Mesodermal cell (in vitro differentiated cells): ENCODE data around the gene NR0B2. TPM values are rescaled to one million over a fixed set of nuclear protein-coding genes. Genes with fewer than 3 reads are reported as not detected.
A peak's percentile ranks its signal among the peaks of the same experiment; 100 is the strongest.

ENCODE experiments used
- H3K27ac ChIP-seq: 2 replicates; pipeline ENCODE4 v1.7.0; 2013; ENCODE audit warnings: mild to moderate bottlenecking, low read depth, low read length, moderate library complexity; ENCODE audit not compliant: severe bottlenecking
- H3K36me3 ChIP-seq: 2 replicates; pipeline ENCODE4 v1.7.1; 2013; ENCODE audit warnings: mild to moderate bottlenecking, low read length, moderate library complexity; ENCODE audit not compliant: control insufficient read depth, insufficient read depth
- H3K4me1 ChIP-seq: one replicate; pipeline ENCODE4 v1.7.1; 2013; ENCODE audit warnings: mild to moderate bottlenecking, low read length; ENCODE audit not compliant: insufficient read depth, control insufficient read depth, poor library complexity, severe bottlenecking
- H3K4me3 ChIP-seq: 2 replicates; pipeline ENCODE4 v1.7.0; 2013; ENCODE audit warnings: low read length, control low read depth, mild to moderate bottlenecking; ENCODE audit not compliant: insufficient read depth, poor library complexity, severe bottlenecking; ENCODE audit errors: extremely low read depth
- H3K9me3 ChIP-seq: 2 replicates; pipeline ENCODE4 v1.7.1; 2013; ENCODE audit warnings: mild to moderate bottlenecking, low read length, moderate library complexity; ENCODE audit not compliant: control insufficient read depth
- WGBS, 2 experiments: methylation state at CpG; one replicate each; pipeline ENCODE4 v1.1.5; 2013; ENCODE audit warnings: missing lambda C conversion rate in 2 of 2; ENCODE audit not compliant: insufficient coverage in 2 of 2; 5-methylcytosine and 5-hydroxymethylcytosine counted together
- polyA plus RNA-seq, 2 experiments: library from polyadenylated mRNA; stranded (reverse); fragments of 50-300 nt; gene quantifications; one replicate each; pipeline ENCODE4 v1.2.3, GENCODE V29; 2013

The NR0B2 gene, protein sequence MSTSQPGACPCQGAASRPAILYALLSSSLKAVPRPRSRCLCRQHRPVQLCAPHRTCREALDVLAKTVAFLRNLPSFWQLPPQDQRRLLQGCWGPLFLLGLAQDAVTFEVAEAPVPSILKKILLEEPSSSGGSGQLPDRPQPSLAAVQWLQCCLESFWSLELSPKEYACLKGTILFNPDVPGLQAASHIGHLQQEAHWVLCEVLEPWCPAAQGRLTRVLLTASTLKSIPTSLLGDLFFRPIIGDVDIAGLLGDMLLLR
- not detected for polyA plus RNA-seq (2013, experiment 1 of 2)
- polyA plus RNA-seq (2013, experiment 2 of 2): not detected

DNA sequence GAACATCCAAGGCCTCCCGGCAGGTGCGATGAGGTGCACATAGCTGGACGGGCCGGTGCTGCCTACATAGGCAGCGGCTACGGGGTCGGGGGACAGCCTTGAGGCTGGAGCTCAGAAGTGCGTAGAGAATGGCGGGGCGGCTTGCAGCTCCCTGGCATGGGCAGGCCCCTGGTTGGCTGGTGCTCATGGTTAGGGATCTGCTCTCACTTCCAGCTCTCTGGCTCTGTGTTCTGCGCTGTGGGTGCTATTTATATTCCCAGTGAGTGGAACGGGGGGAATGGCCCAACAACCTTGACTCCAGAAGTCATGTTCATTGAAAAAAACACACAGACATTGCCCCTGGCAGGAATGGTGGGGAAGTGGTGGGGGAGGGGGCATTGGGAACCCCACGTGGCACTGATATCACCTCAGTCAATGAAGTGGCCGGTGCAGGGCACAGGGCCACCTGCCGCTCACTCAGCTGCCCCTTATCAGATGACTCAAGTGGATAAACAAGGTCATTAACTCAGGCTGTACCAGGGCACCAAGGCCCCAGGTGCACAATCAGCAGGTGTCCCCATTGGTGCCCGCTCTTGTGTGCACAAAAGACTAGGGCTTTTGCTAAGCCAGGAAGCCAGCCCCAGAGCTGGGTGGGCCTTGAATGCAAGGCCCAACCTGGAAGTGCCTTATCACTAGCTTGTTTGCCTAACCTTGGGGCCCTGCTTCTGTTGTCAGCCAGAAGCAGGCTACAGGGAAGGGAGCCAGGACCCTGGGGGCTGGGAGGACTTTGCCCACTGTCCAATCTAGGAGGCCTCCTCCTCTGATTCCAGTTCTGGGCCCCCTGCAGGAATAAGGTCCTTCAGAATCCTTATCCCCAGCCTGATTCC, at the start of gene NR0B2:
TSS of gene NR0B2 (minus strand) at position 222 of the 866 bp plus-strand sequence. CDS start at position 187, 35 bp downstream.
- WGBS, 2 experiments: 89 to 91% methylated on average over 14 of the region's 16 CpGs
- Histone ChIP-seq H3K4me1 (no peaks in the 10 kb centered on the region), H3K9me3 (no peaks in the 10 kb centered on the region), H3K36me3 (no peaks in the 10 kb centered on the region), H3K4me3 (no peak within 1 kb of the TSS), H3K27ac (no peak within 1 kb of the TSS)

DNA sequence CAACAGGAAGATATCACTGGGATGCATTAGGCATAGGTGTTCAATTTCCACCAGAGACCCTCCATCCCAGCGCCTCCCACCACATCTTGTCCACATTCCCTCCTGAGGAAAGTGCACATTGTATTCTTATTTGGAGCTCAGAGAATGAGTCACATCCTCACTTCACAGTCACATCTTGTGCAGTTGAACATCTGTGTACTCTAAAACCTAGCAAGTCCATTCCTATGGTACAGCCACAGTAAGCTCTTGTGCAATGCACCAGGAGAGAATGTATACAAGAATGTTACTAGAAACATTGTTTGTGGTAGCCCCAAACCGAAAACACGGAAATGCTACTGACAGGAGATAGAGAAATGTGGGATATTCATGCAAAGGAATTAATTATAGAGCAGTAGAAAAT, 48.1 kb upstream of the NR0B2 start:
- WGBS, 2 experiments: 68 to 82% methylated on average over 2 to 3 of the region's 3 CpGs

DNA sequence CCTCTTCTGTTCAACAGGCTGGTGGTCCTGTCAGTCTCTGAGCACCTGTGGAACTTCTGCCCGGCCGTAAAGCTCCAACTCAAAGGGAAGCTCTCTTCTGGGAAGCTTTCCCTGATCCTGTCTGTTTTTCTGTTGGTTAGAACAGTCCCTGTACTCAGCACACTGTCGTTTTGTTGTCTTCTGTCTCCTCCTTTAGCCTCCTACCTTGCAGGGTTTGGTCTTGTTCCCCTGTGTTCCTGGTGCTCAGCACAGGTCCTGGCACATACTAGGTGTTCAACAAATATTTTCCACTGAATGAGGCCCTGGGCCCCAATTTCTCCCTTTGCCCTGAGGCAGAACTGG, 46.8 kb upstream of the NR0B2 start:
- Histone ChIP-seq H3K36me3 (no peaks in the 10 kb centered on the region), H3K4me1 (no peaks in the 10 kb centered on the region), H3K27ac (no peak overlapping the region), H3K4me3 (no peak overlapping the region), H3K9me3 (no peaks in the 10 kb centered on the region)
- WGBS, 2 experiments: 15 to 19% methylated on average over 3 of the region's 3 CpGs

More for the DNA sequence above, 48.1 kb upstream of the NR0B2 start:
- no peaks in the 10 kb centered on the region for H3K9me3 ChIP-seq
- H3K36me3 ChIP-seq: no peaks in the 10 kb centered on the region
- H3K4me3 ChIP-seq: no peak overlapping the region
- H3K27ac ChIP-seq: no peak overlapping the region
- no peaks in the 10 kb centered on the region for H3K4me1 ChIP-seq

DNA sequence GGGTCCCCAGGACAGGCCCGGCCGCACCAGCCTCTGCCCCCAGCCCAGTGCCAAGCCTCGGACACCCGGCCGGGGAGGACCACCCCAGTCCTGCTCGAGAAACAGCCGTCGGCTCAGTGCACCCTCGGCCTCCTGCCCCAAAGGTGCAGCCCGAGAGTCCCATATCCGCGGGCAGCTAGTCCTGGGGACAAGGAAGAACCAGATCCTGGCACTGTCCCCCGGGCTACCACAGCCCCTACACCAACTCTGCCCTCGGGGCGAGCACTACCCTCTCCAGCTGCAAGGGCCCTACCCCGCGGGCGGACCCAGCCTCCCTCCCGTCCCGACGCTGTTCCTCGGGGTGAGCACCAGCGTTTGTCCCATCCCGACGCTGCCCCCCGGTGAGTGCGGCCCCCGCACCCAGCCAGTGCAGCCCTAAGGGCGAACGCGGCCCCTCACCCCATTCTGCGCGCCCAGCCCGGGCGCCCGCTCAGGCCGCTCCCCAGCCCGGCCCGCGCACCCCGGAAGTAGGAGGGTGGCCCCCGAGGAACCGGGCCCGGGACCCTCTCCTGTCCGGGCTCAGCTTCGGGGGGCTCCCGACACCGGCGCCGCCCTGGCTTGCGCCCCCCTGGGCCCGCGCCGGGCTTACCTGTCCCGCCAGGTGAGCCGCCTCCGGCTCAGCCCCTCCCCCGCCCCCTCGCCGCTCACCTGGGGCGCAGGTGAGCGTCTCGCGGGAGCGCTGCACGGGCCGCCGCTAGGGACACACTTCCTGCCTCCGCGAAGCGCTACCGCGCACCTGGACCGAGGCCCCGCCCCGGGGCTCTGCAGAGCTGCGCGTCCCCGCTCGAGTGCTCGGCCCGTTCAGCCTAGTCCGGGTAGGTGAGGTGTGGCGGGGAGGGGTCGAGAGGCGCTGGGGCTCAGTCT, 46.2 kb upstream of the NR0B2 start, which contains the start of gene KDF1:
TSS of gene KDF1 (minus strand) at position 747 of the 903 bp plus-strand sequence. CDS start 8,088 bp downstream, outside the sequence.
- Histone ChIP-seq H3K27ac (no peak within 1 kb of the TSS), H3K4me3 (peak within 1 kb of the TSS; percentile 23), H3K36me3 (no peaks in the 10 kb centered on the region), H3K9me3 (no peaks in the 10 kb centered on the region), H3K4me1 (no peaks in the 10 kb centered on the region)
- WGBS, 2 experiments: 3% methylated on average over 61 to 66 of the region's 86 CpGs

DNA sequence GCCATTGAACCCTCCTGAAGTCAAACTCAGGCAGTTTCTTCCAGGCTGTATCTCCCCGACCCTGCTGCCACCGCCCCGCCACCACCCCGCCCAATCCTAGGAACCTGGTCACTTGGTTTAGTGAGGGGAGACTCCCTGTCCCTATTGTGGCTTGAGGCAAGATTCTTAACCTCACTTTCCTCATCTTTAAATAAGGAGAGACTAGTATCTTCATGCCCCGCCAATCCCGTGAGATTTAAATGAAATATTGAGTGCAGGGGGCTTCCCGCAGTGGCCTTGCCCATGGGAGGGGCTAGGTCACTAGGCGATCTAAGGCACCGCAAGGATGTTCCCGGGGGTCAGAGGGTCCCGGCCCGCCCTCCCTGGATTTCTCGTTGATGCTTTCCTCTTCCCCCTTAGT, 45.5 kb upstream of the NR0B2 start:
- Histone ChIP-seq H3K36me3 (no peaks in the 10 kb centered on the region), H3K4me3 (peak overlapping the region; percentile 23), H3K27ac (no peak overlapping the region), H3K9me3 (no peaks in the 10 kb centered on the region), H3K4me1 (no peaks in the 10 kb centered on the region)
- WGBS, 2 experiments: 28 to 42% methylated on average over 8 to 9 of the region's 13 CpGs

DNA sequence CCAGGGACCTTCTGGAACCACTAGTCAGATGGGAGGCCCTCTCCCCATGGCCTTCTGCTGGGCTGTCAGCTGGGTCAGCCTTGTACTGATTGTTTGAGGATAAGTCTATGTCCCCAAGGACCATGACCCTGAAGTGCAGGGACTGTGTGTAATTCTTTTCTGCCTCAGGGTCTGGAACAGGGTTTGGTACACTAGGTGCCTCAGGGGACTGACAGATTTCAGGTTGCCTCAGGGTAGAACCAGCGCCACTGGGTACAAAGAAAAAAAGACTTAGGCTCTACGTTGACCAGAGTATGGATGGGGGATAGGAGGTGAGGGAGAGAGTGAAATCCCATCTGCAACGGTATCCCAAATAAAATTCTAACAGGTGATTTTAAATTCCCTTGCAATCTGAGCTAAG, 43.5 kb upstream of the NR0B2 start:
- 87% methylated on average over 3 of the region's 3 CpGs; no CpG with 5 or more reads in 1 of the 2 experiments for WGBS, 2 experiments
- H3K9me3 ChIP-seq: no peaks in the 10 kb centered on the region
- H3K36me3 ChIP-seq: no peaks in the 10 kb centered on the region

DNA sequence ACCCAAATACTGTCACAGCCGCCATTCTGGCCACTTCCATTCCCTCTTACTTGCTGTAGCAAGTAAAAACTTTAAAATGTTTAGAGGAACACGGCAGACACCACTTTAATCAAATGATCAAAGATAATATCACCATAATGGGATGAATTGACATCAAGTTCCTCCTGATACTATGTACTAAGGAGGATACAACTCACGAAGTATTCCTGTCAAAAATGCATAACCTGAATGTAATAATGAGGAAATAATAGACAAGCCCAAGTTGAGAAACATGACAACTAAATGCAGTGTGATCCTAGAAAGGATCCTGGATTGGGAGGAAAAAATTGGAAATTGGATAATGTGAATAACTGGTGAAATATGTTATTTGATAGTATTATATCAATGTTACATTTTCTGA, 42.5 kb upstream of the NR0B2 start:
- H3K9me3 ChIP-seq: no peaks in the 10 kb centered on the region
- no peaks in the 10 kb centered on the region for H3K36me3 ChIP-seq
- no peaks in the 10 kb centered on the region for H3K4me1 ChIP-seq
- no peak overlapping the region for H3K27ac ChIP-seq
- 83% methylated on average over 1 of the region's 3 CpGs; no CpG with 5 or more reads in 1 of the 2 experiments for WGBS, 2 experiments
- H3K4me3 ChIP-seq: no peak overlapping the region

More for the DNA sequence above, 43.5 kb upstream of the NR0B2 start:
- H3K4me3 ChIP-seq: no peak overlapping the region
- H3K27ac ChIP-seq: no peak overlapping the region
- H3K4me1 ChIP-seq: no peaks in the 10 kb centered on the region

DNA sequence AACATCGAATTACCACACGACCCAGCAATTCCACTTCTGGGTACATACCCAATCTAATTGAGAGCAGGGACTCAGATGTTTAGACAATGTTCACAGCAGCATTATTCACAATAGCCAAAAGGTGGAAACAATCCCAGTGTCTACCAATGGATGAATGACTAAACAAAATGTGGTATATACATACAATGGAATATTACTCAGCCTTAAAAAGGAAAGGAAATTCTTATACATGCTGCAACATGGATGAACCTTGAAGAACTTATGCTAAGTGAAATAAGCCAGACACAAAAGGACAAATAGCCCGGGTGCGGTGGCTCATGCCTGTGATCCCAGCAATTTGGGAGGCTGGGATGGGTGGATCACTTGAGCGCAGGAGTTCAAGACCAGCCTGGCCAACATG, 39.6 kb upstream of the NR0B2 start:
- Histone ChIP-seq H3K36me3 (peaks cover 2% of the 10 kb centered on the region), H3K4me3 (no peak overlapping the region), H3K4me1 (no peaks in the 10 kb centered on the region), H3K9me3 (no peaks in the 10 kb centered on the region), H3K27ac (no peak overlapping the region)
- 95 to 98% methylated on average over 4 to 5 of the region's 5 CpGs for WGBS, 2 experiments

DNA sequence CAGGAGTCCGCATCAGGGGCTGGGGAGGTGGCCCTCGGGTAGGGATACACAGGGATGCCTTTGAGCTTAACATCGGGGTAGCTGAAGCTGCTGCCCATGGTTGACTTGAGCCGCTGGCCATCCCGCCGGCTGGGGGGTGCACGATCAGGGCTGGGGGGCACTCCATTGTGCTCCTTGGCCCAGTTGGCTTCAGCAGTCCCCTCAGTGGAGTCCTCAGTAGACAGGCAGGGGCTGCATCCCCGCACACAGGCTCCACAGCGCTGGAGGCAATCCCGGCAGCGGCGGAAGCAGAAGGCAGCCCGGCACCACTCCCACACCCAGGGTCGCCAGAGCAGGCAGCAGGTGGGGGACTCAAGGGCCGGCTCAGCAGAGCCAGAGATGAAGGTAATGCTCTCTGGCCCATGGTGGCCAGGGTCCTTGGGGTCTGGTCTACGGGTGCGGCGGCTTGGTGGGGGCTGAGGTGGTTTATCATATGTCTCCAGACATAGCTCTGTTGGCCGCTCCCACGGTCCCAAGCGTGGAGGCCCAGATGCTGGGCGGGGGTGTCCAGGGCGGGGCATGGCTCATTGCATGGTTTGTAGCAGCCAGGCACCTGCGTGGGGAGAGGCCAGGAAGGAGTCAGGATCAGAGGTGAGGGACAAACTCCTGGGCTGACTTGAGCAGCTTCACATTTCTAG, 38.2 kb upstream of the NR0B2 start:
- WGBS, 2 experiments: 91 to 94% methylated on average over 20 to 21 of the region's 24 CpGs
- Histone ChIP-seq H3K4me1 (no peaks in the 10 kb centered on the region), H3K27ac (no peak overlapping the region), H3K9me3 (no peaks in the 10 kb centered on the region), H3K4me3 (no peak overlapping the region), H3K36me3 (peaks cover 8% of the 10 kb centered on the region)

DNA sequence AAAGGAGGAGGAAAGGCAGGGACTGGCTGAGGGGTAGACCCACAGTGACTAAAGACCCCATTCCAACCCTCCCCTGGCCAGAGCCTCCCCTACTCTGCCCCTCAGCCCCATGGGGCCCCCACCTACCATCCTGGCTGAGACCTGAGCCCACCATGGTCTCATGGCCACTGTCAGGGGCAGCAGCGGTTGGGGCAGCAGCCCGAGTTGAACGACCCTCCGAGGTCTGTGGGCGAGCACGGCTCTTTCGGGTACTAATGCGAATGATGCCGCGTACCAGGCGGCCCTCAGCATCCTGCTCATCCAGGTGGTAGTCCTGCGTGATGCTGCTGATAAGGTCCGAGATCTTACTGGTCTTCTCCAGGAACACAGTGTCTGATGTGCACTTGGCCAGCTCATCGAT, 37.4 kb upstream of the NR0B2 start:
- 92 to 94% methylated on average over 14 of the region's 14 CpGs for WGBS, 2 experiments
- H3K9me3 ChIP-seq: no peaks in the 10 kb centered on the region
- H3K36me3 ChIP-seq: peaks cover 16% of the 10 kb centered on the region
- H3K4me1 ChIP-seq: no peaks in the 10 kb centered on the region
- H3K4me3 ChIP-seq: no peak overlapping the region
- no peak overlapping the region for H3K27ac ChIP-seq
